C4-2B (cell line): ENCODE data around the gene NAP1L4.

Source experiments
- H3K27ac ChIP-seq: fragments of 450-650 bp; 2 replicates; pipeline ENCODE4 v1.5.1; 2017
- ZFX ChIP-seq: fragments of 450-650 bp; IDR thresholded peaks from 2 replicates; pipeline ENCODE4 v1.6.1; 2017
- TF ChIP-seq, protein P1 (sequence below): fragments of 450-650 bp; conservative IDR thresholded peaks from 2 replicates; pipeline ENCODE4 v1.5.1; 2017; ENCODE audit warnings: mild to moderate bottlenecking

The NAP1L4 gene

DNA sequence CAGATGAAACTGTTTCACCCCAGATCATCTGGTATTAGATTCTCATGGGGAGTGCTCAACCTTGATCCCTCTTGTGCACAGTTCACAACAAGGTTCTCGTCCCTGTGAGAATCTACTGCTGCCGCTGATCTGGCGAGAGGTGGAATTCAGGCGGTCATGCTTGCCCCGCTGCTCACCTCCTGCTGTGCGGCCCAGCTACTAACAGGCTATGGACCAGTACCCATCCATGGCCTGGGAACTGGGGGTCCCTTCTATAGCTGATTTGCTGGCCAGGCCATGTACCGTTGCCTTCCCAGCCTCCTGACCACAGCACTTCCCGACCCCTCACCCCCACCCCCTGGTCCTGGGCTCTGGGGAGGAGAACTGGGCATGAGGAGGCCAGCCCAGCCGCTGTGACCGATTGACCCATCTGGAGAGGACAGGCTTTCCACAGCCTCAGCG lies 65.5 kb downstream of the NAP1L4 start:
- H3K27ac ChIP-seq = no peak overlapping the region
- TF ChIP-seq, protein P1, sequence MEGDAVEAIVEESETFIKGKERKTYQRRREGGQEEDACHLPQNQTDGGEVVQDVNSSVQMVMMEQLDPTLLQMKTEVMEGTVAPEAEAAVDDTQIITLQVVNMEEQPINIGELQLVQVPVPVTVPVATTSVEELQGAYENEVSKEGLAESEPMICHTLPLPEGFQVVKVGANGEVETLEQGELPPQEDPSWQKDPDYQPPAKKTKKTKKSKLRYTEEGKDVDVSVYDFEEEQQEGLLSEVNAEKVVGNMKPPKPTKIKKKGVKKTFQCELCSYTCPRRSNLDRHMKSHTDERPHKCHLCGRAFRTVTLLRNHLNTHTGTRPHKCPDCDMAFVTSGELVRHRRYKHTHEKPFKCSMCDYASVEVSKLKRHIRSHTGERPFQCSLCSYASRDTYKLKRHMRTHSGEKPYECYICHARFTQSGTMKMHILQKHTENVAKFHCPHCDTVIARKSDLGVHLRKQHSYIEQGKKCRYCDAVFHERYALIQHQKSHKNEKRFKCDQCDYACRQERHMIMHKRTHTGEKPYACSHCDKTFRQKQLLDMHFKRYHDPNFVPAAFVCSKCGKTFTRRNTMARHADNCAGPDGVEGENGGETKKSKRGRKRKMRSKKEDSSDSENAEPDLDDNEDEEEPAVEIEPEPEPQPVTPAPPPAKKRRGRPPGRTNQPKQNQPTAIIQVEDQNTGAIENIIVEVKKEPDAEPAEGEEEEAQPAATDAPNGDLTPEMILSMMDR = no peak
- TF ChIP-seq ZFX = no peak

GRCh38 chr11:2924821-2925675 lies 67.1 kb downstream of the NAP1L4 start:
- H3K27ac ChIP-seq = no peak overlapping the region
- TF ChIP-seq, protein P1 = no peak
- TF ChIP-seq ZFX = no peak

- TF ChIP-seq ZFX = no peak
- TF ChIP-seq, protein P1 = no peak
These were observed 67.7 kb downstream of the NAP1L4 start for GRCh38 chr11:2924381-2924780.

GRCh38 chr11:2923446-2924375 lies 68.4 kb downstream of the NAP1L4 start:
- TF ChIP-seq, protein P1 = no peak
- TF ChIP-seq ZFX = no peak
- H3K27ac ChIP-seq = no peak overlapping the region

More at GRCh38 chr11:2924381-2924780, 67.7 kb downstream of the NAP1L4 start:
- H3K27ac ChIP-seq = no peak overlapping the region

GRCh38 chr11:2922655-2923054 lies 69.5 kb downstream of the NAP1L4 start:
- H3K27ac ChIP-seq = no peak overlapping the region
- TF ChIP-seq, protein P1 = no peak
- no peak for TF ChIP-seq ZFX

GRCh38 chr11:2921742-2922493 lies 70.2 kb downstream of the NAP1L4 start:
- H3K27ac ChIP-seq = no peak overlapping the region
- TF ChIP-seq ZFX = no peak

DNA sequence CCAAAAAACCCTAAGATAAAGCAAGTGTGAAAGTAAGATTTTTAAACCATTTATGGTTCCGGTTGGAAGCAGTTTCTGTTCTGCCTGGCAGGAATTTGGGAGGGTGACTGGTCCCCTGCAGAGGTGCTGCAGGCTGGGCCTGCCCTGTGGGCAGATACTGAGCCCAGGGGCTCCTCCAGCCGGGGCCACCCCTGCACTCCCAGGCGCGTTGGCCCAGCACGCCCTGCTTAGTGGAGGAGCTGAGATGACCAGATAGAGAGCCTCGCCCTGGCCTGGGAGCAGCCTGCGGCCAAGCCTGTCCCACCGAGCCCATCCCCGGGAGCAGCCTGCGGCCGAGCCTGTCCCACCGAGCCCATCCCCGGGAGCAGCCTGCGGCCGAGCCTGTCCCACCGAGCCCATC lies 70.9 kb downstream of the NAP1L4 start:
- no peak overlapping the region for H3K27ac ChIP-seq
- TF ChIP-seq, protein P1 = no peak
- TF ChIP-seq ZFX = no peak
